Fibroblast of mammary gland (primary cell): ENCODE results near the gene TFB1M.

Experiments
- DNase-seq: peaks from one replicate; pipeline ENCODE4 v3.0.0-alpha.2; 2010; ENCODE audit warnings: low read depth
- H3K4me3 ChIP-seq: 2 replicates; pipeline ENCODE4 v1.5.1; 2011; ENCODE audit warnings: low read depth, mild to moderate bottlenecking, low read length, moderate library complexity; ENCODE audit not compliant: control insufficient read depth
- TF ChIP-seq, protein P1 (sequence below): conservative IDR thresholded peaks from 2 replicates; pipeline ENCODE4 v1.5.1; 2011; ENCODE audit warnings: low read depth, low read length, inconsistent platforms; ENCODE audit not compliant: control insufficient read depth, insufficient read depth

Gene TFB1M

DNA sequence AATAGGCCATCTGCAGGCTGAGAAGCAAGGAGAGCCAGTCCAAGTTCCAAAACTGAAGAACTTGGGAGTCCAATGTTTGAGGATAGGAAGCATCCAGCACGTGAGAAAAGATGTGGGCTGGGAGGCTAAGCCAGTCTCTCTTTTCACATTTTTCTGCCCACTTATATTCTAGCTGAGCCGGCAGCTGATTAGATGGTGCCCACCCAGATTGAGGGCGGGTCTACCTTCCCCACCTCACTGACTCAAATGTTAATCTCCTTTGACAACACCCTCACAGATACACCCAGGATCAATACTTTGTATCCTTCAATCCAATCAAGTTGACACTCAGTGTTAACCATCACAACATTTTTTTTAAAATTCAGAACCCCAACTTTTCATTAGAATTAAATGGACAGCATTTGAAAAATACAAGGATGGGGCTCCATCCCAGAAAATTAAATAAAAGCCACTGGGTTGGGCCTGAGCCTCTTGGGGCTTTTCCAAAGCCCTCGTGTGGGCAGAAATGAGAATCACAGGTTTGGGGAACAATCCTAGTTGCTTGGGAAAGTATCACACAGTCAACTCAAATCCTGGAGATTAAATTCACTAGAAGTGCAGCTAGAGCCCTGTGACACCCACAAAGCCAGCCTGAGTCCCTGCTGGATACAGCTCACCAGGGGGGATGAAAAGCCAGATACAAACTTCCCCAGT lies 48.3 kb downstream of the TFB1M start:
- H3K4me3 ChIP-seq = no peak overlapping the region
- TF ChIP-seq, protein P1, sequence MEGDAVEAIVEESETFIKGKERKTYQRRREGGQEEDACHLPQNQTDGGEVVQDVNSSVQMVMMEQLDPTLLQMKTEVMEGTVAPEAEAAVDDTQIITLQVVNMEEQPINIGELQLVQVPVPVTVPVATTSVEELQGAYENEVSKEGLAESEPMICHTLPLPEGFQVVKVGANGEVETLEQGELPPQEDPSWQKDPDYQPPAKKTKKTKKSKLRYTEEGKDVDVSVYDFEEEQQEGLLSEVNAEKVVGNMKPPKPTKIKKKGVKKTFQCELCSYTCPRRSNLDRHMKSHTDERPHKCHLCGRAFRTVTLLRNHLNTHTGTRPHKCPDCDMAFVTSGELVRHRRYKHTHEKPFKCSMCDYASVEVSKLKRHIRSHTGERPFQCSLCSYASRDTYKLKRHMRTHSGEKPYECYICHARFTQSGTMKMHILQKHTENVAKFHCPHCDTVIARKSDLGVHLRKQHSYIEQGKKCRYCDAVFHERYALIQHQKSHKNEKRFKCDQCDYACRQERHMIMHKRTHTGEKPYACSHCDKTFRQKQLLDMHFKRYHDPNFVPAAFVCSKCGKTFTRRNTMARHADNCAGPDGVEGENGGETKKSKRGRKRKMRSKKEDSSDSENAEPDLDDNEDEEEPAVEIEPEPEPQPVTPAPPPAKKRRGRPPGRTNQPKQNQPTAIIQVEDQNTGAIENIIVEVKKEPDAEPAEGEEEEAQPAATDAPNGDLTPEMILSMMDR = peak; percentile 22
- DNase-seq = peak; percentile 29

DNA sequence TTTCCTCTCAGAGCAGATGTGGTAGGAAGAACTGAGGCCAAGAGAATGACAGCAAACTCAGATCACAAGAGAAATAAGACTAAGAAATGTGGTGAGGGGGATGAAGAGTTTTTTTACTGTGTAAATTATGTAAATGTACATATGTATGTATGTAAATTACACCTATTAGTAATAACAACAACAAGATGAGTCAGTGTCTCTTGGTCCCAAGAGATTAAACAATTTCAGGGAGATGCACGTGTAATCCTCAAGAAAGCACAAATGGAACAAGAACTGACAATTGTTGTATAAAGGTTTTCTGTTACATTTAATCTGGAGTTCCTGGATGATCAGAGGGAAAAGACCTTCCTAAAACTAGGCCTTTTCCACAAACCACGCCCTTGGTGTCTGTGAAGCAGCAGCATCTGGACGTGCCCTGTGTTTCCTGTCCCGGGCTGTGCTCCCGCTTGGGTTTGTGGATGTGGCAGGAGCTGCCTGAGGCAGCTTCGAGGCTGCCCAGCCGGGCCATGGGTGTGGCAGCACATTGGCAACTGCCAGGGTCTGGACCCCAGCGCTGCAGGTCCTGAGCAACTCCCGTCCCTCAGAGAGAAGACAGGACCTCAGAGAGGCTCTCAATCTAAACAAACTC lies 49.5 kb downstream of the TFB1M start:
- TF ChIP-seq, protein P1 = no peak
- H3K4me3 ChIP-seq = no peak overlapping the region
- peak; percentile 83 for DNase-seq

DNA sequence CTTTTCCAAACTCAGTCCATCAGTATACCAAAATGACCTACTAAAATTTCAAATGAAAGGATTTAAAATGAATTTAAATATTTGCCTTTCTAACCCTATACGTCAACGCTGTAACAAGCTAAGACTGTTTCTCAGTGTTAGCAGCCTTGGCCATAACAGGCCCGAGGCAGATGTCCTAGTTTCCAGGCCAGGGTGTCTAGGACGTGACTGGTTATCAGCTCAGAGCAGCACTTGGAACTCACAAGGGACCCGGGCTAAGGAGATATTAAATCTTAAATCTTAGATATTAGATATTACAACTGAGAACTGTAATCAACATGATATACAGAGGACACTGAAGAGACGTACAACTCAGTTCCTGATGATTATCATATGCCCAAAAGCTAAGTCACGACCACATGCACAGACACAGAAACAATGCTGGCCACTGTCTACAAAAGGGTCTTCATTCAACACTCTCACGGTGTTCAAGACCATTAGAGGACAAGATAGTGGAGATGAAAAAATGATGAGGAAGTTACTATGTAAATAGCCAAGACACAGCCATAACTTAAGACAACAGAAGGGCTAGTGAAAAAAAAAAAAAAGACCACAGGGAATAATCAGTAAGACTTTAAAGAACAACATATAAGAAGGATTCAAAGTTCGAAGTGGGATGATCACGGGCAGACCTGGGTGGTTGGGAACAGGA lies 50.8 kb downstream of the TFB1M start, which contains the start of gene CLDN20:
CLDN20 (plus strand) TSS at position 641 of the 691 bp plus-strand sequence. CDS start 11,707 bp downstream, outside the sequence.
- TF ChIP-seq, protein P1 = no peak
- no peak within 1 kb of the TSS for H3K4me3 ChIP-seq
- no peak for DNase-seq

DNA sequence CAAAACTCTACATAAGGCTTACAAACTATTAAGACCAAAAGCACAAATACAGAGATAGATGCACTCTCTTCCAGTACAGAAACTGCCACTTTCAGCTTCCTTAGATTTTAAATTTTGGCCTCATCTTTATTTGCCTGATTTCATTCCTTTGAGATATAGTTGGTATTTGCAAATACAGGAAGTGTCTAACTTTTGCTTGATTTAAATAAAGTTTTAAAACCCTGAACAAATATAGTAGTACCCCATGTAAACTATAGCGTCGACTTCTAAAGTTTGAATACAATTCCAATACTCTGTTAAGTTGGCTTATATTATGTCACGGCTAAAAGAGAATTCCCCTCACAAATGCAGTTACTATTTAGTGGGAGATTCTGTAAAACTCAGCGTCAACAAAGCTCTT lies 51.6 kb downstream of the TFB1M start:
- no peak for DNase-seq
- TF ChIP-seq, protein P1 = no peak
- no peak overlapping the region for H3K4me3 ChIP-seq

DNA sequence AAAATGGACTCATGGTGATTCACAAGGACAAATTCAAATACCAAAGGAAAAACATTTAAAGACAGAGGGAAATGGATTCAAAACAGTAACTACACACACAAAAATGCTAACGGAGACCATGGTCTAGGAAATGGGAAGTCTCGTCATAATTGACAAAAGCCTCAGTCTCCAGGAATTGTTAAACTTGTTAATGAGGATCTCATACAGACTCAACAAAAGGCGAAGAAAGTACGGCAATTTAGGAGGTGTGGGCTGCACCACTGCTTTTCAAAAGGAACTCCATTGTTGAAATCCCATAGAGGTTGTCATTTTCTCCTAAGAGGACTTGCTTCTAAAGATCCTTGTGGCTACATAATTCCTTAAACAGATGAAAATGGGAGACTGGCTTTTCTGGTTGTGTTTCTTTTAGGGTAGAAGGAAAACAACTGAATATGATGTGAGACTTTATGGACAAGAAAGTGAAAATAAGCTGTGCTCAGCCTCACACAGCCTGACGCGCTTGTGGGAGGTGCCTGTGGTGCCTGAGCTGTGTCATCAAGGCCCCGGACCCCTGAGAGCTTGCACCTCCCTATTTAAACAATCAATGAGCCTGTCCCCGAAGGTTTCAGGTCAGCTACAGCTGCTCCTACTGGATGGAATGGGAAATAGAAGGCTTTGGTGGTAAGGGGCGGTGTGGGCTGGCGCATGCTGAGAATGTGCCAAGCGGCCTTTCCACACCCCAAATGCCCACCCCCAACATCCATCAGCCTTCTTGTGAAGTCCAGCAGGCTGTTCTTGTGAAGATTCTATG lies 53.0 kb downstream of the TFB1M start:
- no peak overlapping the region for H3K4me3 ChIP-seq
- TF ChIP-seq, protein P1 = no peak
- DNase-seq = no peak

DNA sequence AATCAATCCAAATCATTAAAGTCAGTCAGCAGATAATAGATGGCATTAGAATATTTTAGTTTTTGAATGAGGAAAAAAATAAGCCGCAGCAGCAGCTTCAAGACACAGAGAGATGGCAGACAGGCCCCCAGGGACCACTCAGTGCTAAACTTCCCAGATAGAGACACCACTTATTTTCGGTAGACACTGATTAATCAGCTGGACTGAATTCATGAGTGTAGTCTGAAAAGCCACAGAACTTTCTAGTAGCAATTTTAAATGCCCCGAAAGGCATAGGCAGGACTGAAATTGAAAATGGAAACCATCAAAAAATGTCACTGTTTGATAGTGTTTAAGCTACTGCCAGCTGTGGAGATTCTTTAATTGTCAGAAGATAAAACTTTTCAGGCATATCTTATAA lies 53.6 kb downstream of the TFB1M start:
- no peak for DNase-seq
- no peak overlapping the region for H3K4me3 ChIP-seq
- TF ChIP-seq, protein P1 = no peak
